GM21528 (cell line): ENCODE measurements around the gene LSM14A.
"Not testable (repeated sequence)": the region's sequence is repeated elsewhere in the genome, so short reads cannot be mapped to it uniquely, and the experiment has no call there.

ENCODE experiments used
- ATAC-seq: cut with Tn5 transposase; IDR thresholded peaks from one replicate; pipeline ENCODE4 v1.9.1; 2021; ENCODE audit warnings: mild to moderate bottlenecking, moderate library complexity; ENCODE audit not compliant: unreplicated experiment, low FRiP score

The LSM14A gene

GRCh38 chr19:34225659-34226015, 53.3 kb downstream of the LSM14A start:
- ATAC-seq: no peak

DNA sequence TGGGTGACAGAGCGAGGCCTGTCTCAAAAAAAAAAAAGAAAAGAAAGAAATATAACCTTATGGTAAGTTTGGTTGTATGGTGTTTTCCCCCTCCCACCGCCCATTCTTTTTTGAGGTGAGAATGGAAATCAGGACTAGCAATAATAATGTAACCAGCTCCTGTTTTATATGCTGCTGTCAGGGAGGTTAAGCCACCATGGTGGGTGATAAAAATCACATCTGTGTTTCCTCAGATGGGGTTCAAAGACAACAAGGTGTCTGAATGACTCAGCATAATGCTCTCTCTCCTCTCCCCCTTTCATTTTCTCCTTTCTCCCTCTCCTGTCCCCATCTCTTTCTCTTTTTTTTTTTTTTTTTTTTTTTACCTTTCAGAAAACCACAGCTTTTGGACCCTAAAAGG, 53.7 kb downstream of the LSM14A start:
- no peak for ATAC-seq

GRCh38 chr19:34228347-34228746, 56.0 kb downstream of the LSM14A start:
- ATAC-seq: no peak

GRCh38 chr19:34228762-34229161, 56.5 kb downstream of the LSM14A start:
- ATAC-seq: no peak

GRCh38 chr19:34229721-34230120, 57.4 kb downstream of the LSM14A start:
- ATAC-seq: no peak

- no peak for ATAC-seq
Measured at GRCh38 chr19:34230820-34231219, 58.5 kb downstream of the LSM14A start.

GRCh38 chr19:34231439-34231838, 59.1 kb downstream of the LSM14A start:
- ATAC-seq: no peak

- no peak for ATAC-seq
Measured at GRCh38 chr19:34232566-34233481, 60.5 kb downstream of the LSM14A start.

- ATAC-seq: no peak
Measured at GRCh38 chr19:34235425-34235940, 63.2 kb downstream of the LSM14A start.

DNA sequence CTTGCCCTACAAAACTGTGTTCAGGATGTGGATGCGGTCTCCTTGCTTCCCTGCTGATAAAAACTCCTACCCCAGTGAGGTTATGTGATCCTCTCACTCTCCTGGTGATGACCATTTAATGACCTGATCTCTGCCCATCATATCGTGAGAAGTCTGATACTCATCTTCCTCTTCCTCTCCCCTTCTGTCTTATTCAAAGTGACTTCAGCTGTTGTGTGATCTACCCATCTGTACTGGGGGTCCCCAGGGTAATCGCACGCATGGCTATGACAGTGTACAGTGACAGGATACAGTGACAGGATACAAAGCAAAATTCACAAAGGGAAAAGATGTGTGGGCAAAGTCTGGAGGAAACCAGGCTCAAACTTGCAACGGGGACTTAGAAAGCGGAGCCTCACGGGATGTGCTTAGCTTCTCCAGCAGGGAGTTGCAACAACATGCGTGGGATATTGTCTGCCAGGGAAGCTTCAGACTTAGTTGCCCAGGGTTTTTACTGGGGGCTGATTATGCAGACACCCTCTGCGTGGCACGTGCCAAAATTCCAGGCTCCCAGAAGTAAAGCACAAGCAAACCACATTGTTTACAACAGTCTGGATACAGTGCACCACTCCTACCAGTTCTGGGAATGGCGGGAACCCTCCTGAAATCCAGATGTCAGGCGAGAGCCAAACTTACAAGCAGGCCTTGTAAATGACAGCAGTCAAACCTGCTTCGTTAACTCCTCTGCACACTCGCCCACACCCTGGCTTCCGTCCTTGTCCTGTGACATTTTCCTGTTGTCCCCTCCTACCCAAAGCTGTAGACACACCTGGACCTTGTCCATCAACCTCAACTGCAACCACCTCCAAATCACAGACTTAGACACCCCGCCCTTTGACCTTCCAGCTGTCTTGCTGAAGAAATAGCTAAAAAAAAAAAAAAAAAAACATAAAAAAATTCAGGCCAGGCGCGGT, 64.0 kb downstream of the LSM14A start:
- ATAC-seq: no peak

DNA sequence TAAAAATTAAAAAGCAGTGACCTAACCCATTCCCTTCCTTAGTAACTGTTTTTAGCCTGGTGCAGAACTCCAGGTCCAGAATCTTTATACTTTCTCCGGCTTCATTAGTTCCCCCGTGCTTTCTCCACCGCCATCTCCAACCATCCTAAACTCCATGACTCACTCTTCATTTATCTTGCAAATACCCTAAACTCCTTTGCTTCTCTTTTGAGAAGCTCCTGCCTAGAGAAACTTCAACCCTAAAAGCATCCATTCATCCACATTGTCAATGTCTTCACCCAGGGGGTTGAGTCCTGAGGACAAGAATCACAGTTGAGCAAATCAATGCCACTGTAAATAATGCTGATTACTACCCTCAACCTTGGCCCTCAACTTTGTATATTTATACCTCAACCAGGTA, 65.0 kb downstream of the LSM14A start:
- no peak for ATAC-seq

DNA sequence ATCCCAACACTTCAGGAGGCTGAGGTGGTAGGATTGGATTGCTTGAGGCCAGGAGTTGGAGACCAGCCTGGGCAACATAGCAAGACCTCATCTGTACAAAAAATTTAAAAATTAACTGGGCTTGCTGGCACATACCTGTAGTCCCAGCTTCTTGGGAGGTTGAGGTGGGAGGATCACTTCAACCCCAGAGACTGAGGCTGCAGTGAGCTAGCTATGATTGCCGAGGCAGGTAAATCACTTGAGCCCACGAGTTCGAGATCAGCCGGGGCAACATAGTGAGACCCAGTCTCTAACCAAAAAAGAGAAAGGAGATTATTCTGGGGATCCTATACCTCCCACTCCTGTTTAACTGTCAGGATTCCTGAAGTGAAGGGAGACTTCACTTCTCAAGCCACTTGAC, 65.6 kb downstream of the LSM14A start:
- no peak for ATAC-seq

DNA sequence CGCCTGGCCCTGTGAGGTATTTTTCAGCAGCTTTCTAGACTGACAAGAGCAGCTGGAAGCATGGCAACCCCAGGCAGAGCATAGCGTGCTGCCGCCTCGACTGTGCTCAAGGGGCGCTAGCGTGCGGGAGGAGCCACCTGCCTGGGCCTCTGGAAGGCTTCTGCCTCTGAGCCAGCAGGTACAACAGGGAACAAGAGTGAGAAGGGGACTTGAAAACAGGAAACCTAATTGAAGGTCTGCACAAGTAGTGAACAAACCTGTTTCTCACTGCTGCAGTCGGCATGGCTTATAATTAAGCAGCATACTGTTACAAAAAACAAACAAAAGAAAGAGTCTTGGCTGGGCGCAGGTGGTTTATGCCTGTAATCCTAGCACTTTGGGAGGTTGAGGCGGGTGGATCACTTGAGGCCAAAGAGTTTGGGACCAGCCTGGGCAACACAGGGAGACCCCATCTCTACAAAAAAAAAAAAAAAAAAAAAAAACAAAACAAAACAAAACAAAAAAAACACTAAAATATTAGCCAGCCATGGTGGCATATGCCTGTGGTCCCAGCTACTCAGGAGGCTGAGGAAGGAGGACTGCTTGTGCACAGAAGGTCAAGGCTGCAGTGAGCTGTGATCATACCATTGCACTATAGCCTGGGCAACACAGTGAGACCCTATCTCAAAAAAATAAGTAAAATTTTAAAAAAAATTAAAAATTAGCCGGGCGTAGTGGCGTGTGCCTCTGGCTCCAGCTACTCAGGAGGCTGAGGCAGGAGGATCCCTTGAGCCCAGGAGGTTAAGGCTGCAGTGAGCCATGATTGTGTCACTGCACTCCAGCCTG, 69.4 kb downstream of the LSM14A start:
- ATAC-seq: no peak

GRCh38 chr19:34243138-34243875, 71.0 kb downstream of the LSM14A start:
- not testable (repeated sequence) for ATAC-seq

DNA sequence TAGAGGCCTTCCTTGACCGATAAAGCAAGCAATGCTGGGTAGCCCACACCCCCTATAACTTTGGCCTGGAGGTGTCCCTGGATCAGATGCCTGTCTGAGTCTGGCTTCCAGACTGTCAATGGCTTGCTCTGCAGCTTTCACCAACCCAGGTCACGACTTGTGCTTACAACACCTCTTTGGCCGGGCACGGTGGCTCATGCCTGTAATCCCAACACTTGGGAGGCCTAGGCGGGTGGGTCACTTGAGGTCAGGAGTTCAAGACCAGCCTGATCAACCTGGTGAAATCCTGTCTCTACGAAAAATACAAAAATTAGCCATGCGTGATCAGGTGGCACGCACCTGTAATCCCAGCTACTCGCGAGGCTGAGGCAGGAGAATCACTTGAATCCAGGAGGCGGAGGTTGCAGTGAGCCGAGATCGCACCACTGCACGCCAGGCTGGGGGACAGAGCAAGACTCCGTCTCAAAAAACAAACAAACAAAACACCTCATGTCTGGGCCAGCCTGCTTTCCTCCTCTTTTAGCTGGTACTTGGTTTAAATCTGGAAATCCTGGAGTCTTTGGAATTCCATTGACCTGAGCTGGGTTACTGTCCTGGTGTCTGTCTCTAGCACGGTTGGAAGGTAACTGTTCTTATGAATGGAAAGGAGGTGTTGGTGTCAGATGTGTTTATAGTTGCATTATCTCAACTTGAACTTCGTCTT, 71.7 kb downstream of the LSM14A start:
- no peak for ATAC-seq

- ATAC-seq: no peak
Measured at GRCh38 chr19:34244611-34245299, 72.5 kb downstream of the LSM14A start.

DNA sequence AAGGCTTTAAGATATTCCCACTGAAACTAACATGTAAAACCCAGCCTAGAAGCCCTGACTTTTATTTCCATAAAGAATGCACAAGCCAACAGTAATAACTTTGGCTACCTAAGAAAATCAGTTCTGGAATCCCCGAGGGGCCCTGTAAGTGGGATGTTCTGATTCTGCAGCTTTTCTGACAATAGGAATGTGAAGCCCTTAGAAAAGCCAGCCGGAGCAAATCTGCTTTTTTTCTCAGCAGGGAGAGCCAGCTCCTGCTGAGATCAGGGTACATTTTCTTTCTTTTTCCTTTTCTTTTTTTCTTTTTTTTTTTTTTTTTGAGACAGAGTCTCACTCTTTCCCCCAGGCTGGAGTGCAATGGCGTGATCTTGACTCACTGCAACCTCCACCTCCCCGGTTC, 74.0 kb downstream of the LSM14A start:
- no peak for ATAC-seq

GRCh38 chr19:34248941-34249340, 76.6 kb downstream of the LSM14A start:
- no peak for ATAC-seq
